Tibial nerve (tissue), 4 donors: Measurements from ENCODE around the gene GAB1. TPM values are rescaled to one million over a fixed set of nuclear protein-coding genes. Genes with fewer than 3 reads are reported as not detected.

Source experiments
- DNase-seq, 2 donors: peaks; one replicate each; pipeline ENCODE4 v3.0.0-alpha.2; 2019; ENCODE audit warnings: low spot score in 2 of 2
- H3K27ac ChIP-seq, 4 donors: fragments of 200-600 bp; sonication (generic) in 3 of 4; one replicate each; pipeline ENCODE4 v1.5.1; 2017 to 2019; ENCODE audit warnings: mild to moderate bottlenecking in 1 of 4
- H3K27me3 ChIP-seq, 2 donors: fragments of 200-600 bp; sonication (generic) in 1 of 2; one replicate each; pipeline versions ENCODE4 v1.5.1 to v1.6.0; 2017 to 2019
- H3K36me3 ChIP-seq, 3 donors: fragments of 200-600 bp; sonication (generic); one replicate each; pipeline ENCODE4 v1.5.1; 2018 to 2019
- H3K4me1 ChIP-seq, 4 donors: fragments of 200-600 bp; sonication (generic) in 3 of 4; one replicate each; pipeline ENCODE4 v1.5.1; 2017 to 2019
- H3K4me3 ChIP-seq, 4 donors: fragments of 200-600 bp; sonication (generic) in 3 of 4; one replicate each; pipeline ENCODE4 v1.5.1; 2017 to 2019; ENCODE audit warnings: mild to moderate bottlenecking in 1 of 4, moderate library complexity in 1 of 4
- H3K9me3 ChIP-seq, 4 donors: fragments of 200-600 bp; sonication (generic) in 3 of 4; one replicate each; pipeline ENCODE4 v1.5.1; 2017 to 2019
- CTCF ChIP-seq, 5 experiments: fragments of 200-600 bp in 3 of 5; fragments of 450-650 bp in 2 of 5; sonication (generic) in 3 of 5; IDR thresholded peaks; one replicate each; pipeline ENCODE4 v1.5.1; 2016 to 2019; ENCODE audit warnings: antibody characterized with exemption in 5 of 5, mild to moderate bottlenecking in 3 of 5, moderate library complexity in 2 of 5
- EP300 ChIP-seq, 2 donors: sonication (generic); formaldehyde crosslinking; IDR thresholded peaks; one replicate each; pipeline ENCODE4 v1.6.1; 2017; ENCODE audit warnings: antibody characterized with exemption in 2 of 2, mild to moderate bottlenecking in 1 of 2
- POLR2A ChIP-seq, 2 donors: fragments of 450-650 bp; IDR thresholded peaks; one replicate each; pipeline ENCODE4 v1.6.1; 2017; ENCODE audit warnings: antibody characterized with exemption in 2 of 2, mild to moderate bottlenecking in 2 of 2, moderate library complexity in 2 of 2
- WGBS, 2 donors: methylation state at CpG; one replicate each; pipeline ENCODE4 v1.1.5; 2018; 5-methylcytosine and 5-hydroxymethylcytosine counted together
- total RNA-seq, 4 donors: library from RNA; depleted of rRNA; stranded (reverse); fragments of >200 nt; gene quantifications; one replicate each; pipeline ENCODE4 v1.1.0, GENCODE V29; 2016

GAB1 gene
- total RNA-seq, 4 donors from 2014 or later = 50.7 to 123 (median 81.4) TPM

- 86 to 87% methylated on average over 4 of the region's 4 CpGs for WGBS, 2 donors
- peaks cover 0 to 27% (median 4%) of the 10 kb centered on the region in 4 donors for H3K9me3 ChIP-seq
- H3K4me1 ChIP-seq = peaks cover 0 to 20% (median 5%) of the 10 kb centered on the region in 4 donors
- H3K36me3 ChIP-seq = peaks cover 0 to 73% (median 0%) of the 10 kb centered on the region in 3 donors
- TF ChIP-seq EP300 (IDR thresholded peaks at IDR 0.05) (no peak), POLR2A (IDR thresholded peaks at IDR 0.05) (no peak), CTCF (IDR thresholded peaks at IDR 0.05) (no peak)
- H3K4me3 ChIP-seq = no peak overlapping the region
- H3K27ac ChIP-seq = no peak overlapping the region
- DNase-seq = no peak
- no peaks in the 10 kb centered on the region for H3K27me3 ChIP-seq
Measured at GRCh38 chr4:143432258-143432591, 95.5 kb downstream of the GAB1 start.

DNA sequence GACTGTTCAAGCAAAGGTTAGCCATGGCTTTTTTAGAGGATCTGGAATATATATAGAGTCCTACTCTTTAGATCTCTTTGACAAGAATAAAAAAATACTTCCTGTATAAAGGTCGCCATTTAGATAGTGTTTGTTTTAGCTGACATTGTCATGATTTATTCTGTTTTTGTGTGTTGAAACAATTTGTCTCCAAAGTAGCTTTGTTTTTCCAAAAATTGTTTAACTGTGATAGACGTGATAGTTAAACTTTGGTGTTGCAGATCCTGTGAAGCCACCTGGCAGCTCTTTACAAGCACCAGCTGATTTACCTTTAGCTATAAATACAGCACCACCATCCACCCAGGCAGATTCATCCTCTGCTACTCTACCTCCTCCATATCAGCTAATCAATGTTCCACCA is 96.6 kb downstream of the GAB1 start:
- peaks cover 0 to 72% (median 0%) of the 10 kb centered on the region in 3 donors for H3K36me3 ChIP-seq
- no peak overlapping the region for H3K4me3 ChIP-seq
- H3K27ac ChIP-seq = peak overlapping the region in 1 of 4 donors; percentile 33
- no peaks in the 10 kb centered on the region for H3K27me3 ChIP-seq
- WGBS, 2 donors = 70 to 74% methylated on average over 2 of the region's 2 CpGs
- no peak for DNase-seq
- H3K9me3 ChIP-seq = peaks cover 0 to 27% (median 4%) of the 10 kb centered on the region in 4 donors
- no peak for TF ChIP-seq EP300 (IDR thresholded peaks at IDR 0.05)
- no peak for TF ChIP-seq CTCF (IDR thresholded peaks at IDR 0.05)
- no peak for TF ChIP-seq POLR2A (IDR thresholded peaks at IDR 0.05)
- H3K4me1 ChIP-seq = peaks cover 0 to 21% (median 5%) of the 10 kb centered on the region in 4 donors

DNA sequence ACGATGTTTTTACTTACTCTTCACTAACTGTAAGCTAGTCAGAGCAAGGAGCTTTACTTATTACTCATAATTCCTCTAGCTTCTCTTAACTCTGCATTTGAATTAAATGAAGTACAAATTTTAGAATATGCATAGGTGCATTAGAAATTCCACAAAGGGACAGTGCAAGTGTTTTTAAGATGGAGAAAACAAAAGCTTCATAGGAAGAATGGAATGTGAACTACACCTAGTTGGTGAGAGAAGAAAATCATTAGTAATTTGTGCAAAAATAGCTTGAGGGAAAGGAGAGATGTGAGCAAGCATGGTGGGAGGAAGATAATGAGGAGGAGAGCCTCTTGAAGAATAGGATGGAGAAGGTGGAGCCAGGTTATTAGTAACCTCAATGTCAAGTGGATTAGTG is 99.3 kb downstream of the GAB1 start:
- peaks cover 0 to 5% (median 1%) of the 10 kb centered on the region in 4 donors for H3K9me3 ChIP-seq
- H3K4me1 ChIP-seq = peaks cover 0 to 31% (median 9%) of the 10 kb centered on the region in 4 donors
- peaks cover 0 to 70% (median 0%) of the 10 kb centered on the region in 3 donors for H3K36me3 ChIP-seq
- no peak overlapping the region for H3K4me3 ChIP-seq
- no peaks in the 10 kb centered on the region for H3K27me3 ChIP-seq
- no peak for TF ChIP-seq CTCF (IDR thresholded peaks at IDR 0.05)
- TF ChIP-seq EP300 (IDR thresholded peaks at IDR 0.05) = no peak
- no peak for TF ChIP-seq POLR2A (IDR thresholded peaks at IDR 0.05)
- no peak for DNase-seq
- H3K27ac ChIP-seq = no peak overlapping the region
- 86 to 88% methylated on average over 1 of the region's 1 CpG for WGBS, 2 donors

DNA sequence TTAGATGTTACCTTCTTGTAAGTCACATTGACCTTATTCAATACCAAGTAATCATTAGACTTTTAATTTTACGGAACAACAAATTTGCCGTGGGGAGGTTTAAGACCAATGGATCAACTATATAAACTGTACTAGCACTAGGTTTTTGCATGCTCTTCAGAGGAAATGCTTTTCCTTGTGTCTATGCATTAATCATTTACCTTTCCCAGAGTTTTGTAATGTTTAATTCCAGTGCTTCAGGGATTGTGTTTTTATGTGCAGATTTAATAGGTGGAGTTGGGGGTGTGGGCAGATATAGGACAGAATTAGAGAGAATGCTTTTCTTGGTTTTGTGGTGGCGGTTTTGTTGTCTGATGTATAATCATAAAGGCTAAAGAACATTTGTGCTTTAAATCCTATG is 100.8 kb downstream of the GAB1 start:
- H3K9me3 ChIP-seq = no peaks in the 10 kb centered on the region
- H3K4me1 ChIP-seq = peaks cover 0 to 46% (median 17%) of the 10 kb centered on the region in 4 donors
- TF ChIP-seq POLR2A (IDR thresholded peaks at IDR 0.05) = no peak
- no peak for TF ChIP-seq CTCF (IDR thresholded peaks at IDR 0.05)
- TF ChIP-seq EP300 (IDR thresholded peaks at IDR 0.05) = no peak
- no peak for DNase-seq
- WGBS, 2 donors = 93 to 94% methylated on average over 3 of the region's 3 CpGs
- no peak overlapping the region for H3K4me3 ChIP-seq
- H3K36me3 ChIP-seq = peaks cover 0 to 57% (median 0%) of the 10 kb centered on the region in 3 donors
- peak overlapping the region in 1 of 4 donors; percentile 8 for H3K27ac ChIP-seq
- H3K27me3 ChIP-seq = no peaks in the 10 kb centered on the region

DNA sequence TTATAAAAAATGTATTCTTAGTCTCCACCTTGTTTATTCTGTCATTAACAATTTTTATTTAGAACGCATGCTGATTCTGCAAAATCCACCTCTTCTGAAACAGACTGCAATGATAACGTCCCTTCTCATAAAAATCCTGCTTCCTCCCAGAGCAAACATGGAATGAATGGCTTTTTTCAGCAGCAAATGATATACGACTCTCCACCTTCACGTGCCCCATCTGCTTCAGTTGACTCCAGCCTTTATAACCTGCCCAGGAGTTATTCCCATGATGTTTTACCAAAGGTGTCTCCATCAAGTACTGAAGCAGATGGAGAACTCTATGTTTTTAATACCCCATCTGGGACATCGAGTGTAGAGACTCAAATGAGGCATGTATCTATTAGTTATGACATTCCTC is 101.3 kb downstream of the GAB1 start:
- peaks cover 0 to 45% (median 15%) of the 10 kb centered on the region in 4 donors for H3K4me1 ChIP-seq
- H3K27ac ChIP-seq = peak overlapping the region in 1 of 4 donors; percentile 8
- 60 to 70% methylated on average over 5 of the region's 5 CpGs for WGBS, 2 donors
- H3K36me3 ChIP-seq = peaks cover 0 to 53% (median 0%) of the 10 kb centered on the region in 3 donors
- no peak for DNase-seq
- H3K27me3 ChIP-seq = no peaks in the 10 kb centered on the region
- H3K4me3 ChIP-seq = no peak overlapping the region
- TF ChIP-seq EP300 (IDR thresholded peaks at IDR 0.05) = no peak
- TF ChIP-seq CTCF (IDR thresholded peaks at IDR 0.05) = no peak
- TF ChIP-seq POLR2A (IDR thresholded peaks at IDR 0.05) = no peak
- no peaks in the 10 kb centered on the region for H3K9me3 ChIP-seq
